ENCODE measurements around the gene IL18.
"Not testable (repeated sequence)": the region's sequence is repeated elsewhere in the genome, so short reads cannot be mapped to it uniquely, and the experiment has no call there.

IL18 gene

GRCh38 chr11:112096194-112096593, 67.7 kb downstream of the IL18 start:
- no peak overlapping the region for H3K4me3 ChIP-seq (ENCODE audit: low read length)
- no peaks in the 10 kb centered on the region for H3K4me1 ChIP-seq (ENCODE audit: low read length)
- H3K4me2 ChIP-seq (ENCODE audit: low read depth, low read length): no peak overlapping the region
- no peak overlapping the region for H3K27ac ChIP-seq (ENCODE audit: low read length)
- no peak overlapping the region for H2AFZ ChIP-seq (ENCODE audit: low read length)
- H3K9me2 ChIP-seq (replicated peaks; ENCODE audit: insufficient read depth, low read length): no peaks in the 10 kb centered on the region
- H3K27me3 ChIP-seq (replicated peaks; ENCODE audit: insufficient read depth, low read length): no peaks in the 10 kb centered on the region
- H3F3A ChIP-seq (ENCODE audit: insufficient read depth, low read length): no peaks in the 10 kb centered on the region
- H3K36me3 ChIP-seq (replicated peaks; ENCODE audit: insufficient read depth, low read length): peaks cover 5% of the 10 kb centered on the region; the same call in 1 of the 2 replicates
- H3K9ac ChIP-seq (ENCODE audit: low read length): no peak overlapping the region
- no peaks in the 10 kb centered on the region for H3K9me3 ChIP-seq (replicated peaks; ENCODE audit: insufficient read depth, low read length)
- H3K79me2 ChIP-seq (ENCODE audit: low read length): peaks cover 4% of the 10 kb centered on the region
- DNase-seq: no peak
- H4K20me1 ChIP-seq (ENCODE audit: insufficient read depth, low read length): no peaks in the 10 kb centered on the region
- TF ChIP-seq EZH2phosphoT487 (IDR thresholded peaks at IDR 0.05; ENCODE audit: low read length): no peak
- TF ChIP-seq, protein P1, sequence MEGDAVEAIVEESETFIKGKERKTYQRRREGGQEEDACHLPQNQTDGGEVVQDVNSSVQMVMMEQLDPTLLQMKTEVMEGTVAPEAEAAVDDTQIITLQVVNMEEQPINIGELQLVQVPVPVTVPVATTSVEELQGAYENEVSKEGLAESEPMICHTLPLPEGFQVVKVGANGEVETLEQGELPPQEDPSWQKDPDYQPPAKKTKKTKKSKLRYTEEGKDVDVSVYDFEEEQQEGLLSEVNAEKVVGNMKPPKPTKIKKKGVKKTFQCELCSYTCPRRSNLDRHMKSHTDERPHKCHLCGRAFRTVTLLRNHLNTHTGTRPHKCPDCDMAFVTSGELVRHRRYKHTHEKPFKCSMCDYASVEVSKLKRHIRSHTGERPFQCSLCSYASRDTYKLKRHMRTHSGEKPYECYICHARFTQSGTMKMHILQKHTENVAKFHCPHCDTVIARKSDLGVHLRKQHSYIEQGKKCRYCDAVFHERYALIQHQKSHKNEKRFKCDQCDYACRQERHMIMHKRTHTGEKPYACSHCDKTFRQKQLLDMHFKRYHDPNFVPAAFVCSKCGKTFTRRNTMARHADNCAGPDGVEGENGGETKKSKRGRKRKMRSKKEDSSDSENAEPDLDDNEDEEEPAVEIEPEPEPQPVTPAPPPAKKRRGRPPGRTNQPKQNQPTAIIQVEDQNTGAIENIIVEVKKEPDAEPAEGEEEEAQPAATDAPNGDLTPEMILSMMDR (IDR thresholded peaks at IDR 0.05; ENCODE audit: low read length): no peak
- no peak for TF ChIP-seq EZH2 (optimal IDR thresholded peaks at IDR 0.05; ENCODE audit: low read depth, low read length)

DNA sequence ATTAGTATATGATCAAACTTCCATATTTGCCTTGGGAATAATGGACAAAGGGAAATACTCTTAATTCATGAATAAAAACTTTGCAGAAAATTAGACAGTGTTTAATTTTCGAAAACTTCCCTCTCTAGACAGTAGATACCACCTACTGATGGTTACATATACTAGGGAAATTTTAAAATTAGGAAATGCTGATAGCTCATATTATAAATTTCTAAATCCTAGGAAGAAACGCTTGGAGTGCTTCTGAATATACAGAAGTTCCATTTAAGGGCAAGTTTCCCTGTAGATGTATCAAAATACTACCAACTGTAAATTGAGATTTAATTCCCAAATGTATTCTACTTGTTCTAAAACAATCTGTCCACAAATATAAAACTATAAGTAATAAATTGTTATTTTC, 68.6 kb downstream of the IL18 start:
- peaks cover 13% of the 10 kb centered on the region for H3K79me2 ChIP-seq (ENCODE audit: low read length)
- not testable (repeated sequence) for H3K9ac ChIP-seq (ENCODE audit: low read length); H3K4me3 ChIP-seq (ENCODE audit: low read length); H3K4me1 ChIP-seq (ENCODE audit: low read length); H3K27me3 ChIP-seq (replicated peaks; ENCODE audit: insufficient read depth, low read length); H3K36me3 ChIP-seq (replicated peaks; ENCODE audit: insufficient read depth, low read length); H3K9me2 ChIP-seq (replicated peaks; ENCODE audit: insufficient read depth, low read length); H2AFZ ChIP-seq (ENCODE audit: low read length); DNase-seq; H4K20me1 ChIP-seq (ENCODE audit: insufficient read depth, low read length); H3K9me3 ChIP-seq (replicated peaks; ENCODE audit: insufficient read depth, low read length); H3F3A ChIP-seq (ENCODE audit: insufficient read depth, low read length); H3K27ac ChIP-seq (ENCODE audit: low read length); H3K4me2 ChIP-seq (ENCODE audit: low read depth, low read length)

All from MM.1S (cell line).